ENCODE measurements around the gene BRCA1.

- TF ChIP-seq POLR2A (IDR thresholded peaks at IDR 0.05; ENCODE audit: extremely low read depth, insufficient read length), result no peak
- TF ChIP-seq, protein P1, sequence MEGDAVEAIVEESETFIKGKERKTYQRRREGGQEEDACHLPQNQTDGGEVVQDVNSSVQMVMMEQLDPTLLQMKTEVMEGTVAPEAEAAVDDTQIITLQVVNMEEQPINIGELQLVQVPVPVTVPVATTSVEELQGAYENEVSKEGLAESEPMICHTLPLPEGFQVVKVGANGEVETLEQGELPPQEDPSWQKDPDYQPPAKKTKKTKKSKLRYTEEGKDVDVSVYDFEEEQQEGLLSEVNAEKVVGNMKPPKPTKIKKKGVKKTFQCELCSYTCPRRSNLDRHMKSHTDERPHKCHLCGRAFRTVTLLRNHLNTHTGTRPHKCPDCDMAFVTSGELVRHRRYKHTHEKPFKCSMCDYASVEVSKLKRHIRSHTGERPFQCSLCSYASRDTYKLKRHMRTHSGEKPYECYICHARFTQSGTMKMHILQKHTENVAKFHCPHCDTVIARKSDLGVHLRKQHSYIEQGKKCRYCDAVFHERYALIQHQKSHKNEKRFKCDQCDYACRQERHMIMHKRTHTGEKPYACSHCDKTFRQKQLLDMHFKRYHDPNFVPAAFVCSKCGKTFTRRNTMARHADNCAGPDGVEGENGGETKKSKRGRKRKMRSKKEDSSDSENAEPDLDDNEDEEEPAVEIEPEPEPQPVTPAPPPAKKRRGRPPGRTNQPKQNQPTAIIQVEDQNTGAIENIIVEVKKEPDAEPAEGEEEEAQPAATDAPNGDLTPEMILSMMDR (IDR thresholded peaks at IDR 0.05; ENCODE audit: low read depth, low read length), result no peak
Measured at GRCh38 chr17:43030137-43030767, 94.9 kb downstream of the BRCA1 start.
